GM12875 (cell line): ENCODE data around the gene SRC.

Source experiments
- H3K4me3 ChIP-seq: one replicate; pipeline ENCODE4 v1.5.1; 2011; ENCODE audit warnings: low read depth, low read length, control low read depth
- TF ChIP-seq, protein P1 (sequence below): IDR thresholded peaks from 2 replicates; pipeline ENCODE4 v1.5.1; 2011; ENCODE audit warnings: low read depth, mild to moderate bottlenecking, control low read depth, inconsistent platforms, low read length, moderate library complexity, borderline replicate concordance; ENCODE audit not compliant: insufficient read depth

SRC gene

DNA sequence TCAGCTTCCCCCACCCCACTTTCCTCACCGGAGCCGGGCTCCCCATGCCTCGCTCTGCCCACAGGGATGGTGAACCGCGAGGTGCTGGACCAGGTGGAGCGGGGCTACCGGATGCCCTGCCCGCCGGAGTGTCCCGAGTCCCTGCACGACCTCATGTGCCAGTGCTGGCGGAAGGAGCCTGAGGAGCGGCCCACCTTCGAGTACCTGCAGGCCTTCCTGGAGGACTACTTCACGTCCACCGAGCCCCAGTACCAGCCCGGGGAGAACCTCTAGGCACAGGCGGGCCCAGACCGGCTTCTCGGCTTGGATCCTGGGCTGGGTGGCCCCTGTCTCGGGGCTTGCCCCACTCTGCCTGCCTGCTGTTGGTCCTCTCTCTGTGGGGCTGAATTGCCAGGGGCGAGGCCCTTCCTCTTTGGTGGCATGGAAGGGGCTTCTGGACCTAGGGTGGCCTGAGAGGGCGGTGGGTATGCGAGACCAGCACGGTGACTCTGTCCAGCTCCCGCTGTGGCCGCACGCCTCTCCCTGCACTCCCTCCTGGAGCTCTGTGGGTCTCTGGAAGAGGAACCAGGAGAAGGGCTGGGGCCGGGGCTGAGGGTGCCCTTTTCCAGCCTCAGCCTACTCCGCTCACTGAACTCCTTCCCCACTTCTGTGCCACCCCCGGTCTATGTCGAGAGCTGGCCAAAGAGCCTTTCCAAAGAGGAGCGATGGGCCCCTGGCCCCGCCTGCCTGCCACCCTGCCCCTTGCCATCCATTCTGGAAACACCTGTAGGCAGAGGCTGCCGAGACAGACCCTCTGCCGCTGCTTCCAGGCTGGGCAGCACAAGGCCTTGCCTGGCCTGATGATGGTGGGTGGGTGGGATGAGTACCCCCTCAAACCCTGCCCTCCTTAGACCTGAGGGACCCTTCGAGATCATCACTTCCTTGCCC, 57.4 kb downstream of the SRC start:
- TF ChIP-seq, protein P1, sequence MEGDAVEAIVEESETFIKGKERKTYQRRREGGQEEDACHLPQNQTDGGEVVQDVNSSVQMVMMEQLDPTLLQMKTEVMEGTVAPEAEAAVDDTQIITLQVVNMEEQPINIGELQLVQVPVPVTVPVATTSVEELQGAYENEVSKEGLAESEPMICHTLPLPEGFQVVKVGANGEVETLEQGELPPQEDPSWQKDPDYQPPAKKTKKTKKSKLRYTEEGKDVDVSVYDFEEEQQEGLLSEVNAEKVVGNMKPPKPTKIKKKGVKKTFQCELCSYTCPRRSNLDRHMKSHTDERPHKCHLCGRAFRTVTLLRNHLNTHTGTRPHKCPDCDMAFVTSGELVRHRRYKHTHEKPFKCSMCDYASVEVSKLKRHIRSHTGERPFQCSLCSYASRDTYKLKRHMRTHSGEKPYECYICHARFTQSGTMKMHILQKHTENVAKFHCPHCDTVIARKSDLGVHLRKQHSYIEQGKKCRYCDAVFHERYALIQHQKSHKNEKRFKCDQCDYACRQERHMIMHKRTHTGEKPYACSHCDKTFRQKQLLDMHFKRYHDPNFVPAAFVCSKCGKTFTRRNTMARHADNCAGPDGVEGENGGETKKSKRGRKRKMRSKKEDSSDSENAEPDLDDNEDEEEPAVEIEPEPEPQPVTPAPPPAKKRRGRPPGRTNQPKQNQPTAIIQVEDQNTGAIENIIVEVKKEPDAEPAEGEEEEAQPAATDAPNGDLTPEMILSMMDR: no peak
- H3K4me3 ChIP-seq: no peak overlapping the region

DNA sequence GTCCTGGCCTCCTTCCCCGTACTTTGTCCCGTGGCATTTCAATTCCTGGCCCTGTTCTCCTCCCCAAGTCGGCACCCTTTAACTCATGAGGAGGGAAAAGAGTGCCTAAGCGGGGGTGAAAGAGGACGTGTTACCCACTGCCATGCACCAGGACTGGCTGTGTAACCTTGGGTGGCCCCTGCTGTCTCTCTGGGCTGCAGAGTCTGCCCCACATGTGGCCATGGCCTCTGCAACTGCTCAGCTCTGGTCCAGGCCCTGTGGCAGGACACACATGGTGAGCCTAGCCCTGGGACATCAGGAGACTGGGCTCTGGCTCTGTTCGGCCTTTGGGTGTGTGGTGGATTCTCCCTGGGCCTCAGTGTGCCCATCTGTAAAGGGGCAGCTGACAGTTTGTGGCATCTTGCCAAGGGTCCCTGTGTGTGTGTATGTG, 58.5 kb downstream of the SRC start:
- TF ChIP-seq, protein P1: no peak
- no peak overlapping the region for H3K4me3 ChIP-seq

DNA sequence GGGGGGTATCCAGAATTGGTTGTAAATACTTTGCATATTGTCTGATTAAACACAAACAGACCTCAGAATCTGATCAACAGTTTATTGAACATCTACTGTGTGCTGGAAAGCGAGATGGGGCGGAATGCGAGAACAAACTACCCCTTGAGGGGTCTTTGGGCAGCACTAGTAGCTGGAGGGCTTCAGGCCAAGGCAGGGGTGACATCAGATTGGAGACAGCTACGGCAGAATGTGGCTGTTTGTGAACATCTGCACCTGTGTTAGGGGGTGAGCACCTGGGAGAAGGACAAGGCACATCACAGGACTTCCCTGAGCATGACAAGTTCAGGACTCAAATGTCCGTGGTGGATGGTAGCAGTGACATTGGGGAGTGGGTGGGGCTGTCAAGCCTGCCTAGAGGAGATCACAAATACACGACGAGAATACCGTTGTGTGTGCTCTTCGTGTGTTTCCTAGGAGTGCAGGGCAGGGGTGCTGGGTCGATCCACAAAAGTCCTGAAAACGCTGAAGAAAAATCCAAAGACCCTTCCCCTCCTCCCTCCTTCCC, 59.5 kb downstream of the SRC start:
- H3K4me3 ChIP-seq: no peak overlapping the region
- TF ChIP-seq, protein P1: no peak

DNA sequence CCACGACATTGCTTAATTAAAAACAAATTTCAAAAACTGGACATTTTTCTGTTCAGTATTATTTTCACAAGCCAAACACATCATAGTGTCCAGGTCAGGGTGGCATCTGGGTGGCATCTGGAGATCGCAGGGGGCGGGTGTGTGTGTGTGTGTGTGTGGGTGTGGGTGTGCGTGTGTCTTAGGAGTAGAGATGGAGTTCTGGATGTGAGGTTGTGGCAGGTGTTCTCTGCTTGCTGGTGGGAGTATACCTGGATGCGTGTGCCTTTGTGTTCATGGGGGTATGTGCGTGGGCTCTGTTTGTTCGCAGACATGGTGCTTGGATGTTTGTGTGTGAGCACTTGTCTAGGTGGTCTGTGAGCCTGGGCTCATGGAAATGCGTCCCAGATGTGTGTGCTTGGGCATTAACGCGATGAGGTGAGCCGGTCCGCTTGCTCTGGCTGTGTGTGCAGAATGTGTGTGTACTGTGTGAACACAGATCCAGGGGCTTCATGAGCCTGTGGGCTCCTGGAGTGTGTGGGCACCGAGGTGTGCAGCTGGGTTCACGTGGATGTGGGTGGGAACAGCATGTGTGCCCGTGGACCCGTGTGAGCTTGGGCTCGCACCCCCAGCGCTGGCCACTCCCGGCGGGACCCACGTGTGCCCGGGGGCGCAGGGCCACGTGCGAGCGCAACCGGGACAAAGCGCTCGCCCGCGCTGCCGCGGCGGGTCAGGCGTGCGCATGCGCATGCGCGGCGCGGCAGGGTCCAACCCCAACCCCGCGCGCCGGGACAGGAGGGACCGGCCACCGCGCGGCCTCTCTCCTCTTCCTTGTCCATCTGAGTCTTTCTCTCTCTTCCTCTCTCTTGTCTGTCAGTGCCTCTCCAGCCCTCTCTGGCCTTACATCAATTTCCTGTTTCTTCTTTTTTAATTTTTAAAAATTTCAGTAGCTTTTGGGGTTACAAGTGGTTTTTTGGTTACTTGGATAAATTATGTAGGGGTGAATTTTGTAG, 60.4 kb downstream of the SRC start:
- H3K4me3 ChIP-seq: peak overlapping the region; percentile 12
- TF ChIP-seq, protein P1: no peak

DNA sequence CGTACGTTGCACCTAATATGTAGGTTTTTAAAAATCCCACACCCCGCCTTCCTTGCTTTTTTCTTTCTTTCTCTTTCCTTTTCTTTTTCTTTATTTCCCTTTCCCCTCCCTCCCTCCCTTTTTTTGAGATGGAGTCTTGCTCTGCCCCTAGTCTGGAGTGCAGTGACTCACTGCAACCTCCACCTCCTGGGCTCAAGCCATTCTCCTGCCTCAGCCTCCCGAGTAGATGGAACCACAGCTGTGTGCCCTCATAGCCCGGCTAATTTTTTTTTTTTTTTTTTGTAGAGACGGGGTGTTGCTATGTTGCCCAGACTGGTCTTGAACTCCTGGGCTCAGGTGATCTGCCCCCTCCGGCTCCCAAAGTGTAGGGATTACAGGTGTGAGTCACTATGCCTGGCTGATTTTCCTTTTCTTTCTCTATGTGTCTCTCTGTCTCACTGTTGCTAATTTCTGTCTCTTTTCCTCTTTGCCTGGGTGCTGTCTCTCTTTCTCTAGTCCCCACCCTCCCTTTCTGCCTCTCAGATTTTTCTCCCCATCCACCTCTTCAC, 61.2 kb downstream of the SRC start:
- H3K4me3 ChIP-seq: no peak overlapping the region
- TF ChIP-seq, protein P1: no peak

DNA sequence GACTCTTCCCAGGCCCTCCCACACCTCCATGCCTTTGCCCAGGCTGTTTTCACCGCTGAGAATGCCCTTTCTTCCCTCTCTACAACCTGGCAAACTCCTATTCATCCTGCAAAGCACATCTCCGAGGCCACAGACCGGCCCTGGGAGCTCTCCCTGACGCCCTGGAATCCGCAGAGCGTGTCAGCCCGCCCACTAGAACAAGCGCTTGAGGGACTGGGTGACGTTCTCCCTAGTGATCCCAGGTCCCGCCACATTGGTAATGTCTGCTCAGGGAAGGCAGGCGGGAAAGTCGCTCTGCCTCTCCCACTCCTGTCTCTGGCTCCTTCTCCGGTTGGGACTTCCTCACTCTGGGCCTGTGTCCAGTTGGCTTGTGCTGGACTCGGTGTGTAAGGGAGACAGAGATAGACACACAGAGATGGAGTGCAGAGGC, 61.6 kb downstream of the SRC start:
- H3K4me3 ChIP-seq: no peak overlapping the region
- TF ChIP-seq, protein P1: no peak
